ENCODE data around the gene PTPRM. TPM values are rescaled to one million over a fixed set of nuclear protein-coding genes. Genes with fewer than 3 reads are reported as not detected.

The PTPRM gene
- total RNA-seq, 1 donor, result 64.2 TPM

DNA sequence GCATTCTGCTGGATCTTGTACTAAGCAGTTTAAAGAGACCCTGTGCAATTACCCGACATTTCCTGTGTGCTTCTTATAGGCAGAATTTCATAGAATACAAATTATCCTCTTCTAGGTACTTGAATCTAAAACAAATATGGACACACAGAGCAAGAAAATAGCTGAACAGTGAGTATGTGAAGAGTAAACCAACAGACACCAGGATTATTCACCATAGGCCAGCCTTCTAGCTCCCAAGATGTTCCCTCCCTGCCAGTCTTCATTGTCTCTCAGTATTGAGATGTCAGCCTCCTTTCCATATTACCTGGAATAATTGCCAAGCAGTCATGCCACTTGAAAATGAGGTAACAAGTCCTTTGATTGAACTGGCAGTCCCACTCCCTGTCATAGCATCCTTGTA, 187.1 kb downstream of the PTPRM start:
- no peak overlapping the region for H3K4me3 ChIP-seq (ENCODE audit: low read depth, low read length)
- no peak for DNase-seq (ENCODE audit: low read depth)
- TF ChIP-seq, protein P1, sequence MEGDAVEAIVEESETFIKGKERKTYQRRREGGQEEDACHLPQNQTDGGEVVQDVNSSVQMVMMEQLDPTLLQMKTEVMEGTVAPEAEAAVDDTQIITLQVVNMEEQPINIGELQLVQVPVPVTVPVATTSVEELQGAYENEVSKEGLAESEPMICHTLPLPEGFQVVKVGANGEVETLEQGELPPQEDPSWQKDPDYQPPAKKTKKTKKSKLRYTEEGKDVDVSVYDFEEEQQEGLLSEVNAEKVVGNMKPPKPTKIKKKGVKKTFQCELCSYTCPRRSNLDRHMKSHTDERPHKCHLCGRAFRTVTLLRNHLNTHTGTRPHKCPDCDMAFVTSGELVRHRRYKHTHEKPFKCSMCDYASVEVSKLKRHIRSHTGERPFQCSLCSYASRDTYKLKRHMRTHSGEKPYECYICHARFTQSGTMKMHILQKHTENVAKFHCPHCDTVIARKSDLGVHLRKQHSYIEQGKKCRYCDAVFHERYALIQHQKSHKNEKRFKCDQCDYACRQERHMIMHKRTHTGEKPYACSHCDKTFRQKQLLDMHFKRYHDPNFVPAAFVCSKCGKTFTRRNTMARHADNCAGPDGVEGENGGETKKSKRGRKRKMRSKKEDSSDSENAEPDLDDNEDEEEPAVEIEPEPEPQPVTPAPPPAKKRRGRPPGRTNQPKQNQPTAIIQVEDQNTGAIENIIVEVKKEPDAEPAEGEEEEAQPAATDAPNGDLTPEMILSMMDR (IDR thresholded peaks at IDR 0.05; ENCODE audit: insufficient read depth, low read length), result no peak

- H3K4me3 ChIP-seq (ENCODE audit: low read depth, low read length), result no peak overlapping the region
- TF ChIP-seq, protein P1 (IDR thresholded peaks at IDR 0.05; ENCODE audit: insufficient read depth, low read length), result no peak
- DNase-seq (ENCODE audit: low read depth), result no peak
Observed at GRCh38 chr18:7754725-7755181, 187.6 kb downstream of the PTPRM start.

DNA sequence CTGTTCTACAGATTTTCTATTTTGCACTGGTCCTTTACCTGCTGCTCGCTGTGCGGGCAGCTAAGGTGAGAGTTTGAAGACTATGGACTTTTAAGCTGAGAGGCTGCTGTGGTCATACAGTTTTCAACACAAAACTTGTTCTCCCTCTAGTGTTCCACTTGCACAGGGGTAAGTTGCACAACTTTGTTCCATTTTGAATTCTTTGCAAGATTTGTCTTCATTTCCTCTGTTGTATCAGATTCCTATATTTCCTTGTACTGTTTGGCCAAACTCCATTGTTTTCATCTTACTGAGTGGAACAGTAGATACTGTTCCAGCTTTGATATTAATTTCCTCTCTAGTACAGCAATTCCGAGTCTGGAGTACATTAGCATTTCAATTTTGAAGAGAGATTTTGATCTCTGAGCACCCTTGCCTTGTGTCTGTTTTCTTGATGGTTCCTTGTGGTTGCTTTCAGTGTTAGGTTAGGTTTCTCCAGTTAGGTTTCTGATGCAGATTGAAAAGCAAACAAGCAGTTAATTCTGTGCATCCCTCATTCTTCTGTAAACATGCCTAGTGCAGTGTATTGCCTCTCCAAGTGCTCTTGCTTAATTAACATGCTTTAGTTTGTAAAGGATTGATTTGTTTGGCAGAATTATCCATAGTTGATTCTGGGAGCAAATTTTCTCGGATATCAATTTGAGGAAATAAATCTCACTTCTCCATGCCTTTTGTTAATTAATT, 188.8 kb downstream of the PTPRM start:
- TF ChIP-seq, protein P1 (IDR thresholded peaks at IDR 0.05; ENCODE audit: insufficient read depth, low read length), result peak; percentile 41
- H3K4me3 ChIP-seq (ENCODE audit: low read depth, low read length), result no peak overlapping the region
- DNase-seq (ENCODE audit: low read depth), result peak; percentile 55

- TF ChIP-seq, protein P1 (IDR thresholded peaks at IDR 0.05; ENCODE audit: insufficient read depth, low read length), result no peak
- no peak overlapping the region for H3K4me3 ChIP-seq (ENCODE audit: low read depth, low read length)
- DNase-seq (ENCODE audit: low read depth), result no peak
Observed at GRCh38 chr18:7757175-7757574, 190.1 kb downstream of the PTPRM start.

- TF ChIP-seq, protein P1 (IDR thresholded peaks at IDR 0.05; ENCODE audit: insufficient read depth, low read length), result no peak
- H3K4me3 ChIP-seq (ENCODE audit: low read depth, low read length), result no peak overlapping the region
- no peak for DNase-seq (ENCODE audit: low read depth)
Observed at GRCh38 chr18:7758764-7759163, 191.6 kb downstream of the PTPRM start.

DNA sequence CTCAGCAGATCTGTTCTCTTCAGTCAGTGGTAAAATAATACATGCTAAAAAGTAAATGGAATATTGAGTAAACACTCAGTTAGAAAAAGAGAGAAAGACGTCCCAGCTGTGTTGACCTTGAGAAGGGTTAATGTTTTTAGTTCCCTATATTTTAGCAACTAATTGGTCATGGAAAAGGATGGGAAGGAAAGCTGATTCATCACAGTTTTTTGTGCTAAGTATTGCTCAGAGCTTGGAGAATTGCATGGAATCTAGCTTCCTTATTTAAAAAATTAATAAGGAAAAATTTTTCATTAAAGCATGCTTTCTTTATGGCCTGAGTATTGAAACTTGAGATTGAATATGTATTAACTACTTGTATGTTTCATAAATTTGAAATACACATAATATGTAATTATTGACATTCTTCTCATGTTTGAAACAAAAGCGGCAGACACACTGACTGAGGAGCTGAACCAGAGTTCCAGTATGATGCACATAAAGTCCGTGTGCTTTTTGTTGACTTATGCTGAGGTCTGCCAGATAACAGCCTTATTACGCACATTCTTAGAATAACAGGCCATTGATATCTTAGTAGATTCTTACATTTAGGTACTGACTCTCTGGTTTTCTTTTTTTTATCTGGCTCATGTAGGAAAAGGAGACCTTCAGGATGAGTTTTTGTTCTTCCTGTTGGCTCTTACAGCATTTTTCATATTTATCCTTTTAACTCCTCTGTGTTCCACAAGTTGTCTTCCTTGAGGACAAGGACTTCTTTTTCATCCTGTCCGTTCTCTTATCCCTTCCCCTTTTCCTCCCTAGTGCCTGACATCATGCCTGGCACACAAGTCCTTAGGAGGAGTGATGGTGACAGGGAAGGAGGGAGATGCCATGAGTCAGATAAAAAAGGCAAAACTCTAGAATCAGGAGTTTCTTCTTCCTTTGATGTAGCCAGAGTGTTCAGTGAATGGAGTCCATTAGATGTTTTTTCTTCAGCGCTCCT, 194.1 kb downstream of the PTPRM start:
- DNase-seq (ENCODE audit: low read depth), result peak; percentile 85
- H3K4me3 ChIP-seq (ENCODE audit: low read depth, low read length), result no peak overlapping the region
- TF ChIP-seq, protein P1 (IDR thresholded peaks at IDR 0.05; ENCODE audit: insufficient read depth, low read length), result no peak

All from fibroblast of the aortic adventitia (primary cell).